GM18870 (cell line): ENCODE results near the gene POLG2.
A peak's percentile ranks its signal among the peaks of the same experiment; 100 is the strongest.

Experiments used
- ATAC-seq: cut with Tn5 transposase; IDR thresholded peaks from one replicate; pipeline ENCODE4 v1.9.1; 2021; ENCODE audit warnings: moderate library complexity; ENCODE audit not compliant: unreplicated experiment

The POLG2 gene

GRCh38 chr17:64496786-64497564 is at the start of gene POLG2:
Gene POLG2 (minus strand): TSS chr17:64497054. CDS start chr17:64496968, 86 bp downstream.
- ATAC-seq, result peak; percentile 60

DNA sequence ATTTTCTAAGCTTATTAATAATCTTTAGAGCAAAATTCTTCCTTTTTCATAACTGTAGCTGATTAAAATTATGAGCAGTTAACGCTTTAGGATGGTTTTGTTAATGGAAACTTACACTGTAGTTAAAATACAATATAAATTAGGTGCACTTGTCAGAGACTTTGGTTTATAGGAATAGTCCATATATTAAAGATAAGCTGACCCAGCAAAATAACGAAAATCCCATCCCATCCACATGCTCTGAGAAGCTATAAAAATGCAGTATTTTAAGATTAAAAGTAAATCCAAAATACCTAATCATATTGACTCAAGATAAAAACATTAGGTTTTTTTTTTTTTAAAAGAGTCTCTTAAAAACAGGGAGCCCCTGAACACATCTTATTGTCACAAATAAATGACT is 47.9 kb upstream of the POLG2 start:
- no peak for ATAC-seq

DNA sequence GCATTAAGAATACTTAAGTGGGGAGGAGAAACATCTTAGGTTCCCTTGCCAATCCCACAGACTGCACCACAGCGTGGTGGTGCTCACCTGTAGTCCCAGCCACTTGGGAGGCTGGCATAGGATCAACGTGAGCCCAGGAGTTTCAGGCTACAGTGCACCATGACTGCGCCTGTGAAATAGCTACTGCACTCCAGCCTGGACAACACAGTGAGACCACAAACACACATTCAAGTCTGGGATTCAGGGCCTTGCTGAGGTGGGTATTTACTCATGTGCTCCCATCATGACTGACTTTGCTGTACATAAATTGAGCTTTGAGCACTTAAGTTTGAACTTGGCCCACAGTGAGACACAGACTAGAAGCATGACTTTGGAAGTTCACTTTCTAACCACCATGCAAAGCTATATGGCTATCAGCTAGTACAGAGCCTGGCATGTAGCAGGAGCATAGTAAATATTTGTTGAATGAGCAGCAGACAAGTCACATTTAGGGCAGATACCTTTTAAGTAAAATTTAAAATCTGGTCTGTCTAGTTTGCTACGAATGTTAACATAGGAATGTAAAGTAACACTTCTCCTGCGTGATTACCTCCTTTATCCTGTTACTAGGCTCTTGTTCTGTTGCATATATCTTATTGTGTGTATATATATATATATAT is 43.4 kb upstream of the POLG2 start:
- no peak for ATAC-seq

DNA sequence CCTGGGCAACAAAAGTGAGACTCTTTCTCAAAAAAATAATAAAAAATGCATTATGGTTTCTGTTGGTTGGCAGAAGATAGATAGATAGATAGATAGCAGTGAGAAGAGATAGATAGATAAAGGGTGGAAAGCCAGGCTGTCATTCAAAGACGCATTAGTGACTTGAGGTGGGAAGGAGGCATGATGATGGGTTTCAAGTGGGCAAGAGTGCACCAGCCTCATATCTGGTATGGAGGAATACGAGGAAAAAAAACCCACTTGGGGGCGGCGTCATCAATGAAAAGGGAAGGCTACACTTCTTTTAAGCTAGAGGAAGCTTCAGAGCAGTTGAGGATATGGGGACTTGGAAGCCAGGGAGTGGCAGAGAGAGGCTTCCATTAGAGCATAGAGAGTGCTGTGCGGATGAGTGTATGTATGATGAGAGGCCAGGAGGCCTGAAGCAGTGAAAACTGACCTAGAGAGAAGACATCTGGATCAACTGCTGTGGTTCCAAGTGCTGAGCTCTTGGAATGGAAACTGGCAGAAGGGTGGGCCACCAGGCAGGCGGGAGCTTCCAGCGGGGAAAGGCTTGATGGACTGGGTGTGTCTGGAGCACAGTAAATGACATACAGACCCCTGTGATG is 41.8 kb upstream of the POLG2 start:
- ATAC-seq, result no peak

DNA sequence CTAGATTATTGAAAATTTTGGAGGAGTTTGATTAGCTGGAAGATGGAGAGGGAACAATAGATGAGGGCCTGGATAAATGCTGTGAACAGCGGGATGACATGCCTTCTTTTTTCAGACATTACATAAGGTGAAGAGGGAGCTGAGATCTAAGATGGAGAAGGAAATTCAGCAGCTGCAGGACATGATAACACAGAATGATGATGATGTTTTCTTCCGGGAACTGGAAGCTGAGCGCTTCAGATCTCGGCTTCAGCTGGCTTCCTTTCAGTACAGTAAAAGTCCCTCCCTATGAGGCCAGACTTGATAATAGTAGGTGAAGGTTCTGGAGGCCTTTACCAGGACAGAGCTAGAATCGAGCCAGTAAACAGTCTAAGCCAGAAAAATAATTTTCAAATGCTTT is 40.6 kb upstream of the POLG2 start:
- ATAC-seq, result no peak

GRCh38 chr17:64536913-64537312 is 40.1 kb upstream of the POLG2 start:
- no peak for ATAC-seq

GRCh38 chr17:64535357-64535756 is 38.5 kb upstream of the POLG2 start:
- ATAC-seq, result no peak

DNA sequence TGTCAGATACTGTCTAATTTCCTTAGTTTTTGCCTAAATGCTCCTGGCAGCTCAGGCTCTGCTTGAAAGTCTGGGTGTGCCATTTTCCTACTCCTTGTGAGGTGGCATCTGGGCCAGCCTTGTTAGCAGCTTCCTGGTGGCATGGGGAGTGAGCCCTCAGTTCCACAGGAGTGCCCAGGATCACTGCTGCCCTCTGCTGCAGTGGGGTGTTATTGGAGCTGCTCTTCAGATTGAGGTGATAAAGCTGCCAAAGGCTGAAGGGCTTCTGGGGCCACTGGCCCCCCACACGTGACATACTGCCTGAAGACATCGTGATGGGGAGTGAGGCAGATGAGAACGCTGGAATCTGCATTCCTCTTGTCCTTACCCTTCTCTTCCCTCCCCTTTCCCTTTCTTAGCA is 37.3 kb upstream of the POLG2 start:
- ATAC-seq, result no peak

DNA sequence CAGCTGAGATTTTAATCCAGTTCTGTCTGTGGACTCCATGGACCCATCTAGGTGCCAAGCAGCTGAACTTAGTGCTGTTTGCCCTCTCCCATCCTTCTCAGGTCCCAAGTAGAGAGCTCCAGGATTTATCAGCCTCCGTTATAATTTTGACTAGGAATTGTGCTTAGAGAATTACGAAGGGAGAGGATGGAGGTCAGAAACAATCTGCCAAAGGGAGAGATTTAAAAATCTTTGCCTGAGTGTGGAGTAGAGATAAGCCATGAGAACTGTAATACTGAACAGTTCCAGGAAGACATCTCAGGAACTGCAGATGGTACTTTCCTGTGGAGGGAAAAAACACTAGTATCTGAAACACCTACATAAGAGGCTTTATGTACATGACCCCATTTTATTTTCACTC is 36.9 kb upstream of the POLG2 start:
- ATAC-seq, result no peak

DNA sequence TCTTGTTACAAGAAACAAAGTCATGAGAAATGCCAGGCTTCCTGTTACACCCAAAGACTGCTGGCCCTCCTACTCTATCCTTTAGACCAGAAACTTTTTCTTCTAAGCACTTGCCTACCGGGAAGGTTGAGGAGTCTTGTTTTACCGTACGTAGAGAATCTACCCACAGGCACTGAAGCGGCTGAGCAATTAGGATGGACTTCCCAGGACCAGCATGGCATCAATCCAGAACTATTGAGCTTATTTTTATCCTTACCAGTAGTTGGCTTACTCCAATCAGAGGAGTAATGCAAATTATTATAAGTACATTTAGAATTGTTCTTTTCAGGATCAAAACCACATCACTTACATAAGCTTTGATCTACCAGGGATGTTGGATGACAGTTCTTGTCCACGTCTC is 35.6 kb upstream of the POLG2 start:
- ATAC-seq, result no peak

GRCh38 chr17:64531955-64532371 is 35.1 kb upstream of the POLG2 start:
- no peak for ATAC-seq

DNA sequence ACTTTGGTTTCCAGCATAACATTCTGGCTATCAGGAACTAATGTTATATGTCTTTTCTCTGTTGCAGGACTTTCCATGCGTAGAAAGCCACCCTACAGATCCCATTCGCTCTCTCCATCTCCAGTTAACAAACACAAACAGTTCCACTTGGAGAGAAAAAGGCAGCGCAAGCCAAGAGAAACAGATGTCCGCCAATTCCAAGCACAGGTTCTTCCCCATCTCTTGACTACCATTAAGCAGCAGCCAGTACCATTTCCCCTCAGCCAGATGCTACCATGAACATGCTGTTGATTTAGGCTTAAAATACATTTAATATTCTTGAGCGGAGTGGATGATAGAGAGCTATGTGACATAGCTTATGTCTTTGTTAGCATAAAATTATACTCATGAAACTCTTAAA is 32.4 kb upstream of the POLG2 start:
- ATAC-seq, result no peak

DNA sequence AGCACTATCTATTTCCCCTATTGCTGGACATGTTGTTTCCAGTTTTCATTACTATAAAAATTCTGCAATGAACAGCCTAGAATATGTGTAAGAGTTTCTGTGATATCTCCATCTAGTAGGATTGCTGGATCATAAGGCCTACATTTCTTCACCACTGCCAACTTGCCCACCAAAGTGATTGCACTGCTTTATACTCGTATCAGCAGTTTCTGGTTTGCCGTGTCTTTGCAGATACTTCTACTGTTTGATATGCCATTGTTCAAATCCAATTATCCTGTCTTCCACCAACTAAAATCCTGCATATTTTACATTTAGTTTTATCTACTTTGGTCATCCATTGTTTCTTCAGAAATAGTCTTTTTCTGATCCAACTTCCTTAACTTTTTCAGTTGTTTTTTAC is 31.1 kb upstream of the POLG2 start:
- ATAC-seq, result no peak

- ATAC-seq, result no peak
Observed at GRCh38 chr17:64520359-64520758, 23.5 kb upstream of the POLG2 start.

GRCh38 chr17:64519601-64520000 is 22.7 kb upstream of the POLG2 start:
- no peak for ATAC-seq

DNA sequence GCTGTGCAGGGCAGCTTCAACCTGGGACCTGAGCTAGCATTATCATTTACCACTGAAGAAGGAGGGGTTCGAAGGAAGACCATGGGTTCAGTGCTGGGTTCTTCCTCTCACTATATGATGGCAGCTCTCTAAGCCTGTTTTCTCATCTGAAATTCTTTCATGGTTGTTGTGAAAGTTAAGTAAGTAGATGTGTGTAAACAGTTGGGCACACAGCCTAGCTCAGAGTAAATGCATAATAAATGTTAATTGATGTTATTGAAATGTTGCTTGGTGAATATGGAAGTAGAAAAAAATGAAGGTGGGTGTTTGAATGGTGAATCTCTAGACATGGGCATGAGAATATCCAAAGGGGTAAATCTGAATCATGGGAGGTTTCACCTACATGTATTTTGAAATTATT is 19.0 kb upstream of the POLG2 start:
- ATAC-seq, result no peak

DNA sequence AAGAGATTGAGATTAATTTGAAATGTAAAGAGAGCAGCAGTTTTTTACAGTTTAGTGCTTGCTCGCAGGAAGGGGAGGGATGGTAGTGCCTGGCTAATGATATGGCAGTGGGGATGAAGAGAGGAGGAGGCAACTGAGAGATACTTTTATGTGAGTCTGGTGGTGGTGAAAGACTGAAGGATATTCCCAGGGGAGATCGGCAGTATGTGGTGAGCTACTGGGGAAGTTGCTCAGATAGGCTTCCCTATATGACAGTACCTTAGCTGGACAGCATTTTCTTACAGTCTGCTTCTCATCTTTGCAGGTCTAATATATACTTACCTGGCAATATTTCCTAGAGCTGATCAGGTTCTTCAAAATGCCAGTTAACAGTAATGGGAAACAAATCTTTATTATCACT is 18.6 kb upstream of the POLG2 start:
- ATAC-seq, result no peak

DNA sequence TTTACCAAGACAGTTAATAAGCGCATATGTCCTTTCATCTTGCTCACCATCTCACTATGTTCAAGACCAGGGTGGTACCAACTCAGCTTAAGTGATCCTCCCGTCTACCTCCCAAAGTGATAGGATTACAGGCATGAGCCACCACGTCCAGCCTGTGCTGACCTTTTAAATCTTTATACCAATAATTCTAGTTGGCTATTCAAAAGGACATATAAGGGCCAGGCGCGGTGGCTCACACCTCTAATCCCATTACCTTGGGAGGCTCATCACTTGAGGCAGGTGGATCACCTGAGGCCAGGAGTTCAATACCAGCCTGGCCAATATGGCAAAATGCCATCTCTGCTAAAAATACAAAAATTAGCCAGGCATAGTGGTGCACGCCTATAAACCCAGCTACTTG is 12.3 kb upstream of the POLG2 start:
- ATAC-seq, result no peak

GRCh38 chr17:64508683-64509082 is 11.8 kb upstream of the POLG2 start:
- ATAC-seq, result no peak

- ATAC-seq, result peak; percentile 4
Observed at GRCh38 chr17:64507413-64507782, 10.5 kb upstream of the POLG2 start.

GRCh38 chr17:64506576-64507412 is 9.9 kb upstream of the POLG2 start, which contains the start of gene CEP95:
Gene CEP95 (plus strand): TSS chr17:64506977. CDS start chr17:64507098, 121 bp downstream.
- peak; percentile 56 for ATAC-seq
